K562 (cell line): Measurements from ENCODE around the gene GRB2. TPM values are rescaled to one million over a fixed set of nuclear protein-coding genes. Genes with fewer than 3 reads are reported as not detected.

Source experiments
- ARHGAP35 ChIP-seq: fragments of 450-650 bp; IDR thresholded peaks from 2 replicates; pipeline ENCODE4 v1.6.1; 2018; ENCODE audit not compliant: partially characterized antibody
- CBX5 ChIP-seq: IDR thresholded peaks from 2 replicates; pipeline ENCODE4 v1.6.1; 2014; ENCODE audit warnings: low read depth, borderline replicate concordance
- FOSL1 ChIP-seq: fragments of 200-800 bp; sonication (Bioruptor generic); conservative IDR thresholded peaks from 2 replicates; pipeline ENCODE4 v1.6.1; 2016; ENCODE audit warnings: missing genetic modification characterization, missing compliant biosample characterization
- FOXK2 ChIP-seq, 2 experiments: fragments of 450-650 bp; IDR thresholded peaks in 1 of 2; conservative IDR thresholded peaks in 1 of 2; 2 replicates each; pipeline ENCODE4 v1.6.1; 2016; ENCODE audit warnings: low read depth in 2 of 2, mild to moderate bottlenecking in 1 of 2
- KDM1A ChIP-seq, 2 experiments: fragments of 450-650 bp; IDR thresholded peaks; 2 replicates each; pipeline ENCODE4 v1.6.1; 2016; ENCODE audit warnings: mild to moderate bottlenecking in 2 of 2
- NCOA6 ChIP-seq: fragments of 450-650 bp; IDR thresholded peaks from 2 replicates; pipeline ENCODE4 v1.6.1; 2017; ENCODE audit warnings: mild to moderate bottlenecking
- PRDM10 ChIP-seq: fragments of 450-650 bp; IDR thresholded peaks from 2 replicates; pipeline ENCODE4 v1.6.1; 2018; ENCODE audit not compliant: partially characterized antibody
- PTRF ChIP-seq: fragments of 450-650 bp; IDR thresholded peaks from 2 replicates; pipeline ENCODE4 v1.6.1; 2016; ENCODE audit warnings: mild to moderate bottlenecking, missing genetic modification characterization, missing compliant biosample characterization
- RBM25 ChIP-seq: fragments of 200-400 bp; formaldehyde crosslinking; IDR thresholded peaks from 2 replicates; pipeline ENCODE4 v1.6.1; 2018; ENCODE audit warnings: low read length, low read depth, moderate library complexity; ENCODE audit not compliant: severe bottlenecking
- ZBTB5 ChIP-seq: fragments of 450-650 bp; IDR thresholded peaks from 2 replicates; pipeline ENCODE4 v1.6.1; 2017; ENCODE audit warnings: antibody characterized with exemption
- ZC3H8 ChIP-seq: fragments of 450-650 bp; IDR thresholded peaks from 2 replicates; pipeline ENCODE4 v1.6.1; 2017
- ZKSCAN1 ChIP-seq: fragments of 150-350 bp; IDR thresholded peaks from 2 replicates; pipeline ENCODE4 v1.6.1; 2016; ENCODE audit warnings: low read depth, low read length
- ZKSCAN3 ChIP-seq: fragments of 250-450 bp; sonication (Bioruptor Pico); IDR thresholded peaks from 2 replicates; pipeline ENCODE4 v1.4.0; 2020
- ZNF436 ChIP-seq: fragments of 250-450, 450-650 bp; sonication (Bioruptor Pico); formaldehyde crosslinking; IDR thresholded peaks from 2 replicates; pipeline ENCODE4 v1.7.0; 2020; ENCODE audit warnings: mild to moderate bottlenecking
- ZNF583 ChIP-seq: fragments of 250-450 bp; sonication (Bioruptor Pico); IDR thresholded peaks from 2 replicates; pipeline ENCODE4 v1.4.0; 2020
- polyA plus RNA-seq, 8 experiments: library from polyadenylated mRNA; depleted of rRNA in 4 of 8; stranded (reverse) in 5 of 8; unstranded in 3 of 8; fragments of >200 nt; fragmentation: Nextera tagmentation in 2 of 8; fragmentation: Illumina TruSeq in 1 of 8; extraction: Ambion mirVana in 2 of 8; extraction: Trizol in 1 of 8; gene quantifications; 2 replicates each; pipeline versions ENCODE4 v1.2.1 to v1.2.3, GENCODE V29; 2011 to 2014; ENCODE audit warnings: inconsistent platforms in 1 of 8, missing spikeins in 1 of 8
- total RNA-seq, 7 experiments: library from RNA; depleted of rRNA in 6 of 7; stranded (reverse); fragments of >200 nt in 6 of 7; fragmentation: Illumina TruSeq in 2 of 7; extraction: Trizol in 2 of 7; gene quantifications; 2 replicates each; pipeline versions ENCODE4 v1.2.1 to v1.2.3, GENCODE V29; 2011 to 2021; ENCODE audit warnings: low replicate concordance in 1 of 7
- TF ChIP-seq, protein P1 (sequence below): IDR thresholded peaks from 3 replicates; pipeline ENCODE4 v1.6.1; 2011; ENCODE audit warnings: borderline replicate concordance, mild to moderate bottlenecking, moderate library complexity; ENCODE audit not compliant: insufficient read length; ENCODE audit errors: extremely low read depth

The GRB2 gene
- total and polyA plus RNA-seq, 9 of the 15 experiments (the other 6 are each of a cell fraction or from before 2014, with no cell fraction given): 57.2 to 136 (median 84.8) TPM

DNA sequence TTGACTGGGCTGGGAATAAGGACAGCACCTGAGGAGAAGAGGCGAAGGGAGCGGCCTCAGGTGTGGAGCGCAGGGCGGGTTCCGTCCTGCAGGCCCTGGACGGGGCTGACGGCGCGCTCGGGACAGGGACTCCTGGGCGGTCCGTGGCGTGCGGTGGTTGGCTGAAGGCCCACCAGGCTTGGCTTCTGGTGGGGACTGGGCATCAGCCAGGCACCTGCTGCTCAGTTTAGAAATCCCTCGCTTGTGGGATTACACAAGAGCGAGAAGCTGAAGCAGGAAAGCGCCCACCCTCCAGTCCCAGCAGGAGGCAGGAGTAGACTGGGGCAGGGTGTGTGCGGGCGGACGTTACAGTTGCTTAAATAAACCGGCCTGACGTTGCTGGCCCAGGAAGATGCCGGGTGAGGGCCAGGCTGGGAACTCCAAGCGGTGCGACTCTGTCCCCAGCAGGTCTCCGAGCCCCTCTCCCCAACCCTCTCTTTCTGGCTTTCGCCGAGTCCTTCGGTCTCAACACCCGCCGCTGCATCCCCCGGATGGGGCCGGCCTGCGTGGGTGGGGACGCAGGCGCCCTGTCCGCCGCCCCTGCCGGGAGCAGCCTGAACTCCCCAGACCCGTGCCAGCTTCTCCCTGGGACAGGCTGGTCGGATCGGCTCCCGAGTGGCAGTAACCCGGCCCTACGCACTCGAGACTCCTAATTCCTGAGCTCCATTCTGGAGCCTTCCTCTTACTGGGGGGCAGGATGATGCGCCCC is 135.1 kb downstream of the GRB2 start (continued):
- TF ChIP-seq PRDM10 (peak; percentile 60), ZC3H8 (no peak), FOXK2 (conservative IDR thresholded peaks at IDR 0.05 in 1 of 2, IDR thresholded peaks at IDR 0.05 in 1 of 2; ENCODE audit: low read depth in 2 of 2) (no peak), ZNF436 (CRISPR knock-in tag) (no peak), NCOA6 (no peak), KDM1A (IDR thresholded peaks at IDR 0.05) (no peak), CBX5 (no peak), ZNF583 (no peak), FOSL1 (no peak), ARHGAP35 (no peak), PTRF (no peak), ZBTB5 (no peak), ZKSCAN1 (no peak), ZKSCAN3 (CRISPR knock-in tag) (no peak), RBM25 (no peak)
- TF ChIP-seq, protein P1, sequence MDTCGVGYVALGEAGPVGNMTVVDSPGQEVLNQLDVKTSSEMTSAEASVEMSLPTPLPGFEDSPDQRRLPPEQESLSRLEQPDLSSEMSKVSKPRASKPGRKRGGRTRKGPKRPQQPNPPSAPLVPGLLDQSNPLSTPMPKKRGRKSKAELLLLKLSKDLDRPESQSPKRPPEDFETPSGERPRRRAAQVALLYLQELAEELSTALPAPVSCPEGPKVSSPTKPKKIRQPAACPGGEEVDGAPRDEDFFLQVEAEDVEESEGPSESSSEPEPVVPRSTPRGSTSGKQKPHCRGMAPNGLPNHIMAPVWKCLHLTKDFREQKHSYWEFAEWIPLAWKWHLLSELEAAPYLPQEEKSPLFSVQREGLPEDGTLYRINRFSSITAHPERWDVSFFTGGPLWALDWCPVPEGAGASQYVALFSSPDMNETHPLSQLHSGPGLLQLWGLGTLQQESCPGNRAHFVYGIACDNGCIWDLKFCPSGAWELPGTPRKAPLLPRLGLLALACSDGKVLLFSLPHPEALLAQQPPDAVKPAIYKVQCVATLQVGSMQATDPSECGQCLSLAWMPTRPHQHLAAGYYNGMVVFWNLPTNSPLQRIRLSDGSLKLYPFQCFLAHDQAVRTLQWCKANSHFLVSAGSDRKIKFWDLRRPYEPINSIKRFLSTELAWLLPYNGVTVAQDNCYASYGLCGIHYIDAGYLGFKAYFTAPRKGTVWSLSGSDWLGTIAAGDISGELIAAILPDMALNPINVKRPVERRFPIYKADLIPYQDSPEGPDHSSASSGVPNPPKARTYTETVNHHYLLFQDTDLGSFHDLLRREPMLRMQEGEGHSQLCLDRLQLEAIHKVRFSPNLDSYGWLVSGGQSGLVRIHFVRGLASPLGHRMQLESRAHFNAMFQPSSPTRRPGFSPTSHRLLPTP: no peak
